HG03045 (cell line): ENCODE results near the gene TM9SF1.

Experiments
- ATAC-seq: cut with Tn5 transposase; IDR thresholded peaks from one replicate; pipeline ENCODE4 v1.9.1; 2021; ENCODE audit warnings: mild to moderate bottlenecking, moderate library complexity; ENCODE audit not compliant: unreplicated experiment

The TM9SF1 gene

DNA sequence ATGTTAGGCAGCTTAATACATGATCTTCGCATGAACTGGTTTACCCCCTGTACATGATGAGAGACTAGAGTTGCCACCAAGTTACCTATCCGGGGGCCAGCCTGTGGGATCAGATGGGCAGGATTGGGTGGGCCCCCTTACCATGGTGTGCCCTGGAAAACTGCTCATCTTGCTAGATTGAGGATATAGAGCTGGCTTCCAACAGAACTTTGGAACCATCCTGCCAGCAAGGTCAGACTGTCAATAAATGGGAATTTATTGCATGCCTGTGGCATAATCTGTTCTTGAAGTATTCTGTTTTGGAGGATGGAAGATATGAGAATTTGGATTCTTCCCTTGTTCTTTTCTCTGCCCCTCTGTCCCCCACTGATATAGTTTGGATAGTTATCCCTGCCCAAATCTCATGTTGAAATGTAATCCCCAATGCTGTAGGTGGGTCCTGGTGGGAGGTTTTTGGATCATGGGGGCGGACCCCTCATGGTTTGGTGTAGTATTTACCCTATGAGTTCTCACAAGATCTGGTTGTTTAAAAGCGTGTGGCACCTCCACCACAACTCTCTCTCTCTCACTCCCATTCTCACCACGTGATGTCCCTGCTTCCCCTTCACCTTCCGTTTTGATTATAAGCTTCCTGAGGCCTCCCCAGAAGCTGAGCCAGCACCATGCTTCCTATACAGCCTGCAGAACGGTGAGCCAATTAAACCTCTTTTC lies 3.7 kb upstream of the TM9SF1 start:
- ATAC-seq = no peak

DNA sequence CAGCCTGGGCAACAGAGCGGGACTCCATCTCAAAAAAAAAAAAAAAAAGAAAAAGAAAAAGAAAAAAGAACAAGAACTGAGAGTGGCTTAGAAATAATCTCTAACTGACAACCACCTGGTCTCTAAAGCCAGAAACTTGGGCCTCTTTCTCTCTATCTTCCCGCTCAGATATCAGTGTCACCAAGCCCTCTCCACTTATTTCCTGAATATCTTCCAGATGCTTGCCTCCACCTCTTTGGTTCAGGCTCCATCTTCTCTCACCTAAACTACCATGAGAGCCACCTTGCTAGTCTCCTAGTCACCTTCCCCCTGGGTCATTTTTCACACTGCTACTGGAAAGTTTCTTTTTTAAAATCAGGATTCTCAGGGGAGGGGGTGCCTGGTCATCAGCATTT lies 1.8 kb upstream of the TM9SF1 start:
- ATAC-seq = no peak

DNA sequence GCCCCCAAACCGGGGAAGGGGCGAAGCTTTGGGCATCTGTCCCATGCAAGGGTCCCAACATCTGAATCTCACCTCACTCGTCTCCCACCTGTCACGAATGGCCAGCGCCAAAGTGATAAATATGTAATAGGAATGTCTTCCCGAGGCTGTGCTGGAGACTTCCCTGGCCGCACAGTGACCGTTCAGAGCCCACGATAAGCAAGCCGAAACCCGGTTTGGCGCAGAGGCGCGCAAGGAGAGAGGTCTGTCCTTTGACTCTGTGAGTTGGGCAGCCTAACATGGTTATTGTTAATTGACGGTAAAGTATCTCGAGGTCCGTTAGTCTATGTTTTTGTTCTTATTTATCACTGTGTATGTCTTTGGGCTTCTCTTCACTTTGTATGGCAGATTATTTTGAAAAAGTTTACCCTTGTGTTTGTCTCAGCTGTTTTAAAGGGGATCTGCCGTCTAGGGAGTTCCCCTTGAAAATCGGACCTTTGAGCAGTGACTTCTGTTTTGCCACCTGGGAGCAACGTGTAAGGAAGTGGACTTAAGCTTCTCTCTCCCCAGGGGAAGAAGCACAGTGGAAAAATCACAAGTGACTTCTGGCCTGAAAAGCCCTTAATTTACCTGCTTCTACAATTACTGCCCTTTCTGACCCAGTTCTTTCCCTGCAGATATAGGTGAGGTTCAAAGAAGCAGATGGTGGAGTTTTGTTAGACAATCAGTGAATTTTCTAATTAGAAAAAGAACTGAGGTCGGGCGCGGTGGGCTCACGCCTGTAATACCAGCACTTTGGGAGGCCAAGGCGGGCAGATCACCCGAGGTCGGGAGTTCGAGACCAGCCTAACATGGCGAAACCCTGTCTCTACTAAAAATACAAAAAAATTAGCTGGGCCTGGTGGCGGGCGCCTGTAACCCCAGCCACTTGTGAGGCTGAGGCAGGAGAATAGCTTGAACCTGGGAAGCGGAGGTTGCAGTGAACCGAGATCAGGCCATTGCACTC lies 1.1 kb upstream of the TM9SF1 start:
- ATAC-seq = peak; percentile 5

DNA sequence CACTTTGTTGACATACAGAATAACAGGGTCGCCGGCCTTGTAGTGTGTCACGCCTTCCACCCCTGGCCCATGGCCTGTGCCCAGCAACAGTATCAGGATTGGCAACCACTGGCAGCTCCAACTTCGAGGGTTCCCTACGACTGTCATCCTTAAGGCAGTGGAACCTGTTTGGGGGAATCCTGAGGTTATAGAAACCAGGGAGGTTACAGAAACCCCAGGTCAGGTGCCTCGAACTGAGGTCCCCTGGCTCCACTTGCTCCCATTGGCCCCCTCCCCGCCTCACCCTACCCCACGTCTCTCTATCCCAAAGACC lies 412 bp downstream of the TM9SF1 start:
- ATAC-seq = no peak

DNA sequence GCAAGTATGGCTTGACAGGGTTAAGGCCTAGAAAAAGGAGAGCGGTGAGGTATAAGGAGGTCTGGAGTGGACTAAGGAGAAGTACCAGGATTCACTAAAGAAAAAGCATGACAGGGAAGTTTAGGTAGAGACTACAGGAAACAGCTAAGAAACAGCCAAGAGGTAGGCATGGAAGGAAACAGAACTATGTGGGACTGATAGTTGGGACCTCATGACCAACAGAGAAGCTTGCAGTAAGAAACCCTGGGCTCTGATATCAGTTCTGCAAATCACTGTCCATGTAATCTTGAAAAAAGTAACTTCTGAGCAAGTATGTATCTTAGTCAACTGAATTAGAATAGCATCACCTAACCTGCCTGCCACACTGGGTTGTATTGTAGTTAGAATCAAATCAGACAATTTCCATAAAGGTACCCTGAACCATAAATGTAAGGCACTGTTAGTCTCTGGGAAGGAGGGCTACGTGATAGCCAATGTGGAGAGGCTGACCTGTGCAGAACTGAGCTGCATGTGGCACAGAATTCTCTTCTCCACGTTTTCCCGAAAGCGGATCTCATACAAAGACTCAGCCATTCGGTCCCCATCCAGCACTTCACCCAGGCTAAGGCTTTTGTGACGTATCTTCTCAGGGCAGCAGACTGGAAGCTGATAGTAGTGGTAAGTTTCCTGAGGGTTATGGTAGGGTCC lies 912 bp downstream of the TM9SF1 start:
- ATAC-seq = no peak

DNA sequence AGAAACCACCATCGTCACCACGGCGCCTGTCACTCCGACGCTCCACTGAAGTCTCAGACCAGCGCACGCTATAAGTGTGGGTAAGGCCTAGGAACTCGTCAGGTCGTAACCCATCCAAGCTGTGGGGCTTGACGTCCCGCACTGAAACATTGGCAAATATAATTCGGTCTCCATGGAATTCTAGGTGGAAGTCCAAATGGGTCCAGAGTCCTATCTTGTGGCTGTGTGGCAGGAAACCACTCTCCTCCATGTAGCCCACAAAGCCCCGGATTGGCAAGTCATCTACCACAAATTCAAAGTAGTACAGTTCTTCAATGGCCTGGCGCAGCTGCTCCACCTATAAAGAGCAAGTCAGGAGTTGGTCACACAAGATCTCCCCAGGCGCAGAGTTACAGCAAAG lies 2.3 kb downstream of the TM9SF1 start:
- ATAC-seq = no peak

DNA sequence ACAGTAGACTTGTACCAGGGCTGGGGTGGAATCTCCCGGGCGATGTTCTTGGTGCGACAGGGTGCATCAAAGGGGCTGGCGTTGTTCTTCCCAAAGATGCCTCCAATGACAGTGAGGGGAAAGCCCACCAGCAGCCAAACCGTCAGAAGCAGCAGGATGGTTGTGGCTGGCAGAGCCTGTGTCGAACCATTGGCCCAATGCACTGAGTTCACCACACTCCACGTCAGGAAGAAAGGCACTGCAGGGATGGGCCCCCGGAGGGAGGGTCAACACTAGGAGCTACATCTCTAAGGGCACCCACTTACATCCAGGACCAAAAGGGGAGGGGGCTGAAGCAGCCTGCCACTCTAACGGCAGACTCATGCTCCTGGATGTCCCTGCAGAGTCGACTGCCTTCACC lies 4.8 kb downstream of the TM9SF1 start:
- ATAC-seq = no peak

DNA sequence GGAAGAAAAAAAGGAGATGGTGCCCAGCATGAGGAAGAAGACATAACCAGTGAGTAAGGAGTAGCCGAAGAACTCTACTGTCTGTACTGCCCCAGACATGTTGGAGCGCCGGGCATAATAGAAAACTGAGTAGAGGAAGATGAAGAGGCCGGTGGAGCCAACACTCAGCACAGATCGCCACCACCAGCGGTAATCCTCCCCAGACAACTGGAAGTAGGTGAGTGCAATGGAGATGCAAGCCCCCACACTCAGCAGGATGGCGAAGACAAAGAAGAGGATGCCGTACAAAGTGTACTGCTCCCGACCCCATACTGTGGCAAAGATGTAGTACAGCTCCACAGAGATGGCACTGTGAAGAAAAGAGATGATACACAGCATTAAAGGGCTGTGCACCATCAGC lies 5.8 kb downstream of the TM9SF1 start:
- no peak for ATAC-seq

DNA sequence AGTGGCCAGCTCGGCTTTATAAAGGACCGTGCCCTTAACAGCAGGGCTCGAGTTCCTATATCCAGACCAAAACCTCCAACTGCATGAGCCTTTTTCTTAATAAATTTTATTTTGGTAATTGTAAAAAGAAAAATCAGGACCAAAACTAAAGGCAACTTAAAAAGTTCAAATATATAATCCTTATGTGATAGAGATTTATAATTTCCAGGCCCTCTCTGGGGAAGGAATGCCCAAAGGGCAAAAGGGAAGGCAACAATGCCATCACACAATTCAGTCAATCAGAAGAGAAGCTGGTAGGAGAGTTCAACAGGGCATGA lies 6.2 kb downstream of the TM9SF1 start:
- ATAC-seq = no peak

DNA sequence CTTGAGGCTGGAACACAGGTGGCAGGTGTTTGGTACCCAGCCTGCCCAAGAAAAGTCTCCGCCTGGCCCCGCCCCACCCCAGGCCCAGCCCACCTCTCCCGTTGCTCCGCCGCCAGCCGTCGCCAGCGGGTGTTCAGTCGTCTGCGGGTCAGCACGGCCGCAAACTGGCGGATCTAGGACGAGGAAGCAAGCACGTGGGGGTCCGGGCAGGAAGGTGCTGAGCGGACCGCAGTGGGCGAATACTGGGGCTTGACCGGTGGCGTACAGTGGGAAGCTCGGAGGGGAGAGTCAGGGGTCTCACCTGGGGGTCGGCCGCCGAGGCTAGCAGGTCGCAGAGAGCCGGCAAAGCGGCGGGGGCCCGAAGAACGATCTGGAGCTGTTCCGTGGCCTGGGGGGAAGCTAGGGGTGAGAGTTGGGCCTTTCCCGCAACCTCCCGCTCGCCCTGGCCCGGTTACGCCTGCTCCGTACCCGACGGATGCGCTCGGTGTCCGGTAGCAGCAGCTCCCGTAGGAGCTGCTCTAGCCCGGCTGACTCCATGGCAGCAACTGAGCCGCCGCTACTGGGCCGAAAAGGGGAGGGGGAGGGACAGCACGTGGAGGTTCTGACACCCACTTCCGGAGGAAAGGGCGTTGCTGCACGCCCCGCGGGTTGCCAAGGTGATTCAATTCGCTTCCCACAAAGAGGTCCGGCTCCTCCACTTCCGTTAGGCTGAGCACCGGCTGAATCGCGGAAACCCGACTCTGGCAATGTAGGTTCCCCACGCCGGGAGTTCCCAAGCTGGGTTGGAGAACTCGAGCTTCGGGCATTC lies 6.8 kb downstream of the TM9SF1 start, which contains the start of gene IPO4:
TSS of gene IPO4 (minus strand) at position 566 of the 808 bp plus-strand sequence. CDS start at position 537, 29 bp downstream.
- ATAC-seq = peak; percentile 83

DNA sequence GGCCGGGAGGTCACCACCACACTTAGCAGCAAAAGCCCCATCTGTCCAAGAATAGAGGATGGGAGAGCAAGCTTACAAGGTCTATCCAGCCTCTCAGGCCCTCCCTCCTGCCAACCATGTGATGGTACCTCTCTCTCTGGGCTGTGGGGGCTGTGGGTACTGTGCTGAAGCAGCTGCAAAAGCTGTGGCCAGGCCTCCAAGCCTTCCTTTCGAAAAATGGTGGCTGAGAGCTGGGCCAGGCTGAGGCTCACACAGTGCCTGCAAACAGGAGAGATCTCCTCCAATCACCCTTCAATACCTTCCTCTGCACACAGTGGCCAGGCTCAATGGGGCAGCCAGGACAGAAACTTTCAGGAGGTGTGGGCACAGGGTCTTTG lies 7.7 kb downstream of the TM9SF1 start:
- no peak for ATAC-seq

DNA sequence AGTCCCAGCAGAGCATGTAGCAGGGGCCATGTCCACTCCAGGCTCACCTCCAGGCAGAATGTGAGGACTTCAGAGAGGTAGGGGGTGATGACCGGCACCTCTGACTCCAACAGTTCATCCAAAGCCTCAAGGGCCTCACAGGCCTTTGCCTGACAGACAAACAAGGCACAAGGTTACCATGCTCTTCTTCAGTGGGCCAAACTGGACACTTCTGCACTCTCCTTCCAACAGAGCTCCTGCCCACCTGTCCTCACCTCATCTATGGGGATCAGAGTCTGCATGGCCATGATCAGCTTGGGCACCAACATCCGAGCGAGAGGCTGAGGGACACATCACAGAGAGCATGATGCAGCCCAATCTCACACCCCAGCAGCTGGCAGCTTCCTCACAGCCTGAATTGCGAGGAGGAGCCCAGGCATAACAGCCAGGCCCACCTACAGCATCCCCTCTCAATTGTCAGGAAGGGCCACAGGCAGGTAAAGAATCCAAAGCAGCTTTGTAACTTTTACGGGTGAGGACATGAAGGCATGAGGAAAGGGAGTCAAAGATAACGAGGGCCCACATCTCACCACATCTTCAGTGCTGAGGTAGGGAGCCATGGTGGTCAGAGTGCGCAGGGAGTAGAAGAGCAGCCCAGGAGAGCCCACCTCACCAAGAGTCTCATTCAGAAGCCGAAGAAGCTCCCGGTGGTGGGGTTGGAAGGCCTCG lies 8.3 kb downstream of the TM9SF1 start:
- no peak for ATAC-seq

DNA sequence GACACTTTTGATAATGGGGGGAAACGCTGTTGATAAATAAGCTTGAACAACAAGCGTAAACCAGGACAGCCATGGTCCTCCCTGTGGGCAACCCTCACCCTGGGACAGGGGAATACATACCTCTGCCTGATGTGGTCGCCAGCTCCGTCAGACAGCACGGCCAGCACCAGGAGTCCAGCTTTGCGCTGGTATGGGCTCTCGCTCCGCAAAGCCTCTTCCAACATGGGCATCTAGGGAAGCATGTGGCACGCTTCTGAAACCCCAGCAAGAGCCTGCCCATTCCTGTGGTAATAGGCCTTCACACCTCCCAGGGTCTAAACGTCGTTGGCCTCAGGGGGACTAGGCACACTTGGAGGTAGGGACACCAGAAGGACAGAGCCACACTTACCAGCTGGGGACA lies 9.5 kb downstream of the TM9SF1 start:
- ATAC-seq = no peak

DNA sequence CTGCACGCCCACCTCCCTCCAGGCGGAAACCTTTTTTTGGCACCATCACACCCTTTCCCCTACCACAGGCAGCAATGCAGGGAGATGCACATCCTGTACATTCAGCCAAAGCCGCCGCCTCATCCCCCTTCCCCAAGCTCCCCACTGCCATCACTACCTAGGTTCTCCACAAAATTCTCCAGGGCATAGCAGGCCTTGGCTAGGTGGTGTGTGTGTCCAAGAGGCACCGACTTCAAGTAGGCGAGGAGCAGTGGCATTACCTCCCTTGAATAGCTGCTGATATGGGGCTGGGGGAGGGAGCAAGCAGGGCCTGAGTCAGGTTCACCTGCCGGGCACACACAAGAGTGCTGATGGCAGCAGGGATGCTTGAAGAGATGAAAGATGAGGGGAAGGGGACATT lies 10.2 kb downstream of the TM9SF1 start:
- ATAC-seq = no peak

DNA sequence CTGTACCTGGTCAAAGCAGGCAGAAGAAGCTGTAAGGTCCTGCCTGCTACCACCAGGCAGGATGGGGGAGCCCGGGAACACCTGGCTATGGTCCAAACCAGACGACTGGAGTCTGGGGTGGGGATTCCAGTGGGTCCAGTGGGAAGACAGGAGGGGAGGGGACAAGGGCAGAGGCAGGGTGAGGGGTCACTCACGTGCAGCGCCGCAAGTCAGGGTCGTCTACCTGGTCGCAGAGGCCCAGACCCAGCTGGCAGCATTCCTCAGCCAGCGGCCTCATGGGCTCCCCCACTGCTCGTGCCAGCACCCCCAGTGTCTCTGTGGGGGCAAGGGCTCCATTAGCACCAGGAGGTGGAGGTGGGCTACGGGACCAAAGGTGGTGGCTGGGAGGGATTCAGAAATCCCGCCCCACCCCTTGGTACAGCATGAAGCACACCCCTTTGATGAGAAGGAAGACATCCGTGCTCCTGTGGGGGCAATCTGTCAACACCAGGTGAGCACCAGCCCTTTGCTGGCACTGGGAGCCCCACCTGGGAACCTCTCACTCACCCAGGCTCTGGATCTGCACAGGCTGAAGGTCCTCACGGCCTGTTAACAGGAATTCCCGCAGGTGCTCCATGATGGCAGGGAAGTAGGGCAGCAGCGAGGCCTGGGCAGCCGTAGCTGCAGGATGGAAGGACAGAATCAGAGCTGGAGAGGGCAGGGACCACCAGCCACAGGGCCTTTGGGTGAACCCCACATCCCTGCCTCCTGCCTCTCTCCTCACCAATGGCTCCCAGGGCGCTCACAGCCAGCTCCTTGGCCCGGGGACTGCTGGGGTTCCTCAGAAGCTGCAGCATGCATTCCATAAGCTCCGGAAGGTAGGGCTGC lies 10.9 kb downstream of the TM9SF1 start:
- no peak for ATAC-seq

DNA sequence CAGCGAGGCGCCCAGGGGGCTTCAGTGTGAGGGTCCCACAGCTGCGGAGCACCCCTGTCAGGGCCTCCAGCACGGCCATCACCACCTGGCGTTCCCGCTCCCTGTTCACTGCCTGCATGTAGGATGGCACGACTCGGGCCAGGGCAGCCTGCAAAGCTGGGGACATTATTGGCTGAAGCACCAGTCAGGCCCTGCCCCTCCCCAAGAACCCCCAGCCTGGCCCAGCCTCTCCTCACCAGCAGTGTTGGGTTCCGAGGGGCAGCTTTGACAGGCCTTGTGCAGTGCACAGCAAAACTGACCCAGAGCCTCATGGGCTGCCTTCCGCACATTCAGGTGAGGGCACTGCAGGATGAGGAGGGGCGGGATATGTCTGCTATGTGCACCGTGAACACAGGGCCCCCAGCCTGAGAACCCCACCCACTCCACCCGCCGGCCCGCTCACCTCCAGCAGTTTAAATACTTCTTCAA lies 12.2 kb downstream of the TM9SF1 start:
- no peak for ATAC-seq

DNA sequence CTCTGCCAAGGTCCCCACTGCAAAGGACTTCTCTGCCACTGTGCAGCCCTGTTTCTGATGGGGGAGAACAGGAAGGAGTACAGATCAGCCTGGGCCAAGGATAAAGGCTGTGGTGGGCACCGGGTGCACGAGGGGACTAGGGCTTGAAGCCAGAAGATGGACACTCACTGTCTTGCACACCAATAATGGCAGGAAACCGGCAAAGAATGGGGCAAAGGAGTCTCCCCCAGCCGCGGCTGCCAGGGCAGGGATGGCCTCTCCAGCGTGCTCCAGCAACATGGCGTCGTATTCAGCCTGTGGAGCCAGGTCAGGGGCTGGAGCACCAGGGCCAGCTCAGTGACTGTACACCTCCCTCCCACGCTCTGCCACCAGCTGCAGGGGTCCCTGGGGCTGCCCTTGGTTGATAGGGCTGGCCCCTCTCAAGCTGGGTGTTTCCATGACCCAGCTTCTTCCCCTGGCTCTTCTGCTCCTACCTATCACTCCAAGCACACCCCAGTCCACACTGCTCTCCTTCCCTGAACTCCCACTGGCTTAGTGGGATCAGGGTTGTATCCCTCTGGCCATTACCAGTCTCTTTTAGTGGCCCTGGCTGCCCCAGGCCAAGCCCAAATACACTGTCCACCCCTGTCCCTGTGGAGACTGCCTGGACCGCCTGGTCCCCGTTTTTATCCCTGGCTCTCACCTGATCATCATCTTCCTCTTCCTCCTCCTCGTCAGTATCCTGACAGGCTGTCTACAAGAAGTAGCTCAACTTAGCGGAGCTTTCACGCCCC lies 12.9 kb downstream of the TM9SF1 start:
- ATAC-seq = no peak

DNA sequence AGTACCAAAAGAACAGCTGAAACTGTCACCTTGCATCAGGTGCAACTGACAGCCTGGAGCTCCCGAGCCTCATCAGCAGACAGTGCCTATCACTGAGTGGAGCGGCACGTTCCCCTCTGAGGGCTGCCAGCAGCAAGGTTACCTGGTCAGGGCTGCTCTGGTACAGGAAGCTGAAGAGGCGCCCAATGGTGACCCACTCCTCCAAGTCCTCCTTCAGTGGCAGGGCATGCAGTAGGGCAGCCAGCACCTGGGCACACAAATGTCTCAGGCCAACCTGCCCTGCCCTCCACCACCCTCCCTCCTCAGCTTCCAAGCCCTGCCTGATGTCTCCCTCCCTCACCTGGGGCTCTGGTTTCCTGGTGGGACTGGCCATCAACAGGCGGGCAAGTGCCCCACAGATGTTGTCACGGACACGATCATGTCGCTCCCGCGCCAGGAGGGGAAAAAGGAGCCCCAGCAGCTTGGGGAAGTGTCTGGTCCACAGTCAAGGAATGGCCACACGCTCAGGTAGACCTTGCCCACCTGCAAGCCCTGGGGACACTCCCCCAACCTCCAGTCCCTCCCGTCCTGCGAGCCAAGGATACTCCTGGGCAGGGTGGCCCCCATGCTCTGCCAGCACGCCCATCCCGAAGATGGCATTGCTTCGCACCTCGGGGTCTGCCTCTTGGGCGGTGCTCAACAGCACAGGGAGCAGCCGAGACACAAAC lies 13.7 kb downstream of the TM9SF1 start:
- ATAC-seq = no peak
